ENCODE data around the gene NT5C2.
A peak's percentile ranks its signal among the peaks of the same experiment; 100 is the strongest.
"Not testable (repeated sequence)": the region's sequence is repeated elsewhere in the genome, so short reads cannot be mapped to it uniquely, and the experiment has no call there.

The NT5C2 gene

GRCh38 chr10:103198648-103199047 lies 5.6 kb upstream of the NT5C2 start:
- no peak for DNase-seq

DNA sequence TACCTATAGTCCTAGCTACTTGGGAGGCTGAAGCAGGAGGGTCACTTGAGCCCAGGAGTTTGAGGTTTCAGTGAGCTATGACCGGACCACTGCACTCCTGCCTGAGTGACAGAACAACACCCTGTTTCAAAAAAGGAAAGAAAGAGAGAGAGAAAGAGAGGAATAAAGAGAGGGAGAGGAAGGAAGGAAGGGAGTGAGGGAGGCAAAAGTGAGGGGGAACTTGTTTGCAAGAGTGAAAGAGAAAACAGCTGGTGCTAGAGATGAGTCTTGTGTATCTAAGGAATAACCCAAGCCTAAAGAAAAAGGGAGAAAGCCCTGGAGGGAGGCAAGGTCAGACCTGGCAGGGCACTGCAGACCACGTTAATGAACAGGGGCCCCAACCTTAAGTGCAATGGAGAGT lies 4.8 kb upstream of the NT5C2 start:
- peak; percentile 33 for DNase-seq

- peak; percentile 95 for DNase-seq
Measured at GRCh38 chr10:103197174-103197573, 4.1 kb upstream of the NT5C2 start.

DNA sequence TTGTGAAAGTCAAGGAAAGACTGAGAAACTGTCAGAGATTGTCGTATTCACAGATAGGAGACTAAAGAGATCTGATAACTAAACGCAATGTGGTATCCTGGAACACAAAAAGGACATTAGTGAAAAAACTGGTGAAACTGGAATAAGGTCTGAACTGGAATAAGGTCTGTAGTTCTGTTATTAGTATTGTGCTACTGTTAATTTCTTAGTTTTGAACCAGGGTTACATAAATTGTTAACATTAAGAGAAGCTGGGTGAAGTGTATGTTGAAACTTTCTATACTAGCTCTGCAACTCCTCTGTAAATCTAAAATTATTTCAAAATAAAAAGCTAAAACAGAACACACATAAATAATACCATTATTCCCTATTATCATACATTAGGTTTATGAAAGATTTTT lies 3.4 kb upstream of the NT5C2 start:
- DNase-seq = peak; percentile 19

- peak; percentile 96 for DNase-seq
Measured at GRCh38 chr10:103193820-103194529, 903 bp upstream of the NT5C2 start.

DNA sequence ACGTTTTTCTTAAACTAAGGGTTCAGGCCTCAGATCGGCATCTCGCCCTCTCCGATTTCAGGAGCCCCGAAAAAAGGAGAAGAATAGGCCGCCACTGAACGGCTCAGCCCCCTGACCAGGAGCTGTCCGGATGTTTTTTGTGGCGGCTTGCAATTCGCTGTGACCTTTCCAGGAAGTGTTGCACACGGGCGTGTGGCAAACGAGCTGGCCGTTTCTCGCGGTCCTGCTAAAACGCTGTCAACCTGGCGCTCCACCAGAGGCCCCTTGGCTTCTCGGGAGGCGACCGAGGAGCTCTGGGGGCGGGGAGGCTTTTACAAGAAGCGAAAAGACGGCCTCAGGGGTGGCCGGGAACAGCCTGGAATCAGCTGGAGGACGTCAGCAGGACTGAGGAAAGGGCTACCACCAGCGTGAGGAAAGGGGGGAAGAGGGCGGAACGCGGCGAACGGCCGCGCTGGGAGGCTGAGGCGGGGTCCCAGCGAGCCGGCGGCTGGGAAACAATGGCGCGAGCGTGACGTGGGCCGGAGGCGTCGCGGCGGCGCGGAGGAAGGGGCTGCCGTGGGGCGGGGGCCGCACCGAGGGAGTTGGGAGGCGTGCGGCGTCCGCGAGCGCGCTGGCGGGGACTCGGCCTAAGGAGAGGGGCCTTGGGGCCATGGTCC lies 493 bp downstream of the NT5C2 start:
- peak; percentile 93 for DNase-seq

DNA sequence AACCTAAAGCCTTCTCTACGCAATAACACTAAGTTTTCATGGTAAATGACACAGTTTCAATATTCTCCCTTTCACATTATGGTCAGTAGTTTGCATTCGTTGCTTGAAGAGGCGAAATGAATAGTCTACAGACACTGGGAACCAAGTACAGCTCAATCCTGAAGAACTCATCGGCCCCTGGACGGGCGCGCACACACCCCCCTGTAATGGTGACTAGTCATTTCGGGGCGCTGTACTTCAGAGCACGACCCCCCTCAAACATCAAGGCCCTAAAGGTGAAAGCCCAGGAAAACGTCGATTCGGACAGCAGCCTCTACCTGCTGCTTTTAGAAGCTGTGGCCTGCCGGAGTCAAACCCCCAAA lies 1.0 kb downstream of the NT5C2 start:
- no peak for DNase-seq

DNA sequence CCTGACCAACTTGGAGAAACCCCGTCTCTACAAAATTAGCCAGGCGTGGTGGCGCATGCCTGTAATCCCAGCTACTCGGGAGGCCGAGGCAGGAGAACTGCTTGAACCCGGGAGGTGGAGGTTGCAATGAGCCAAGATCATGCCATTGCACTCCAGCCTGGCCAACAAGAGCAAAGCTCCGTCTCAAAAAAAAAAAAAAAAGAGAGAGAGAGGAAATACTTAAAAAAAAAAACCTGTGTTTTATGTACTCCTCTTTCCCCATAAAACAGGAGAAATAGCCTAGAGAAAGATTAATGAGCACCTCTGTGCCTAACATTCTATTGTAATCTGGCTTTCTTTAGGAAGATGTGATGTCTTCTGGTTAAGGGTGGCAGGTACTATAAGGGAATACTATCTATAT lies 1.9 kb downstream of the NT5C2 start:
- DNase-seq = not testable (repeated sequence)

DNA sequence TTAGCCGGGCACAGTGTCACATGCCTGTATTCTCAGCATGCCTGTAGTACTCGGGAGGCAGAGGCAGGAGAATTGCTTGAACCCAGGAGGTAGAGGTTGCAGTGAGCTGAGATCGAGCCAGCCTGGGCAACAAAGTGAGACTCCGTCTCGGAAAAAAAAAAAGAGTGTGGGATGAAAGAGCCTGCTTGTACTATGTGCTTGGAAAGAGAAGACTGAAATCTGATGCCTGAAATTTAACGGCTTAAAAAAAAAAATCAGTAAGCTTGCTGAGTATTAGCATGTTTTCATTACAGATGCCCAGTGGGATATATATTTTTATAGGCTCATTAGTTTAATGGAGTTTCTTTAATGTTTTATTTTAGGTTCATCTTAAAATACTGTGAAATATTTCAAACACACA lies 4.2 kb downstream of the NT5C2 start:
- DNase-seq = no peak

- DNase-seq = peak; percentile 21
Measured at GRCh38 chr10:103186128-103186527, 6.9 kb downstream of the NT5C2 start.

- DNase-seq = peak; percentile 40
Measured at GRCh38 chr10:103184615-103185014, 8.5 kb downstream of the NT5C2 start.

GRCh38 chr10:103183991-103184451 lies 9.1 kb downstream of the NT5C2 start:
- not testable (repeated sequence) for DNase-seq

GRCh38 chr10:103181244-103181643 lies 11.8 kb downstream of the NT5C2 start:
- peak; percentile 83 for DNase-seq

DNA sequence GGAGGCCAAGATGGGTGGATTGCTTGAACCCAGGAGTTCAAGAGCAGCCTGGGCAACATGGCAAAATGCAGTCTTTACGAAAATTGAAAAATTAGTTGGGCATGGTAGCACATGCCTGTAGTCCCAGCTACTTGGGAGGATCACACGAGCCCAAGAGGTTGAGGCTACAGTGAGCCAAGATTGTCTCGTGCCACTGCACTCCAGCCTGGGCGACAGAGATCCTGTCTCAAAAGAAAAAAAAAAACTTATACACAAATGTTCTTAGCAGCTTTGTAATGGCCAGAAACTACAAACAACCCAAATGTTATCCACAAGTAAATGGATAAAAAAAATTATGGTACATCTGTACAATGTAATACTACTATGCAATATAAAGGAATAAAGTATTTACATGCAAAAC lies 12.6 kb downstream of the NT5C2 start:
- no peak for DNase-seq

DNA sequence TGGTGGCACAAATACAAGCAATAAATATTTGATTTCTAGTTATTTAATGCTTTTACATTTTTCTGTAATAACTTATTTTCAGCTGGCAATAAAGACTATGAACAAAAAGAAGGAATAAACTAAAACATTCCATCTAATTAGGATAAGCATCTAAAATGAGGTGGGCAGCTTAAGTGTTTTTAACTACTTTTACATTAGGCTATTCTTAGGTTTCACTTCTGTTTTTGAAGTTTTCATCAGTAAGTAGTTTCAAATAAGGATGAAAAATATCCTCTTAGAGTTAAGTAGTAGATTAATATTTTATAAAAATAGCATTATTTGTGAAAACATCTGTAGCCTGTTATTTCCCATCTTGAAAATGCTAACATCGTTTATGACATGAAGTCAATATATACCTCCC lies 15.9 kb downstream of the NT5C2 start:
- no peak for DNase-seq

- DNase-seq = no peak
Measured at GRCh38 chr10:103175580-103176285, 17.3 kb downstream of the NT5C2 start.

DNA sequence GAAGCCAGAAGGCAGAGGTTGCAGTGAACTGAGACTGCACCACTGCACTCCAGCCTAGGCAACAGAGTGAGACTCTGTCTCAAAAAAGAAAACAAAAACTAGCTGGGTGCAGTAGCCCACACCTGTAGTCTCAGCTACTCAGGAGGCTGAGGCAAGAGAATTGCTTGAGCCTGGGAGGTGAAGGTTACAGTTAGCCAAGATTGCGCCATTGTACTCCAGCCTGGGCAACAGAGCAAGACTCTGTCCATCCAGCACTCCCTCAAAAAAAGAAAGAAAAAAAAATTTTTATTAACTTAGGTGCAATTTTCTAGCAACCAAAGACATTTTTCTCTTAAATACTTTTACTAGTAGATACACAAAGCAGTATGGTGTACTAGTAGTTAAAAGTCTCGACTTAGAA lies 18.7 kb downstream of the NT5C2 start:
- DNase-seq = not testable (repeated sequence)

GRCh38 chr10:103171278-103171677 lies 21.8 kb downstream of the NT5C2 start:
- DNase-seq = no peak

- no peak for DNase-seq
Measured at GRCh38 chr10:103168438-103168837, 24.6 kb downstream of the NT5C2 start.

DNA sequence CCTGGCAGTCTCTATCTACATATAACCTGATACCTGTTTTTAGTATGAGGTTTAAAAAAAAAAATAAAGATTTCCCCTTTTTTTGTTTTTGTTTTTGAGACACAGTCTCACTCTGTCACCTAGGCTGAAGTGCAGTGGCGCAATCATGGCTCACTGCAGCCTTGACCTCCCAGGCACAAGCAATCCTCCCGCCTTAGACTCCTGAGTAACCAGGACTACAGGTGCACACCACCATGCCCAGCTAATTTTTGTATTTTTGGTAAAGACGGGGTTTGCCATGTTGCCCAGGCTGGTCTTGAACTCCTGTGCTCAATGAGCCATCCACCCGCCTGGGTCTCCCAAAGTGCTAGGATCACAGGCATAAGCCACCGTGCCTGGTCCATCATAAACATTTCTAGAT lies 25.5 kb downstream of the NT5C2 start:
- not testable (repeated sequence) for DNase-seq

DNA sequence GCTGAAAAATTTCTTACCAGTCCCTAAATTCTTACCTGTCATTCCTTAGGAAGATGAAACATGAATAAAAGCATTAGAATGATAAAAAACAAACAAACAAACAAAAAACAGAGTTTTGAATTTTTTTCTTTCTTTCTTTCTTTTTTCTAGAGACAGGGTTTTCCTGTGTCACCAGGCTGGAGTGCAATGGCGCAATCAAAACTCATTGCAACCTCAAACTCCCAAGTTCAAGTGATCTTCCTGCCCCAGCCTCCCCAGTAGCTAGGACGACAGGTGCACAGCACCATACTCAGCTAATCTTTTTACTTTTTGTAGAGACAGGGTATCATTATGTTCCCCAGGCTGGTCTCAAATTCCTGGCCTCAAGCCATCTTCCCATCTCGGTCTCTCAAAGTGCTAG lies 26.5 kb downstream of the NT5C2 start:
- no peak for DNase-seq

- DNase-seq = not testable (repeated sequence)
Measured at GRCh38 chr10:103163766-103164403, 29.2 kb downstream of the NT5C2 start.

DNA sequence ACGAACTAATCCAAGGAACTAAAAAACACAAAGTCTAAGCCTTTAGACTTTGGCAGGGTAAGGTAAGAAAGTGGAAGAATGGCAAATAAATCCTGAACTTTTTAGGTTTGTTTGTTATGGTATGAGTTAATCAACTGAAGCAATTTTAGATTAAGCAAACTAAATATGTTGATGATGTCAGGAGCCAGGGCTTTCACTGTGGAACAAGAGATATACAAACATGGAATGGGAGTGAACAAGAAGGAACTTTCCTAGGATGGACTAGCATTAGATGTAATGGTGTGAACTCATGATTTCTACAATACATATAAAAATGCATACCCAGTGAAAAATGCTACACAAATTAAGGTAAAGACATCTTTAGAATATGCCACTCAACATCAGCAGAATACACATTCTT lies 35.8 kb downstream of the NT5C2 start:
- DNase-seq = no peak

Data from hematopoietic multipotent progenitor cell treated with erythropoietin and hydrocortisone succinate and interleukin-3 and kit ligand, for 6 days (in vitro differentiated cells).